Activated effector memory CD4-positive, alpha-beta T cell treated with anti-CD3 and anti-CD28 coated beads, Interleukin-2, amount 50 U/mL, for 16 hours (primary cell): ENCODE data around the gene CNNM2.

Experiments used
- DNase-seq: peaks from one replicate; pipeline ENCODE4 v3.0.0-alpha.2; 2020

CNNM2 gene

GRCh38 chr10:103077491-103078308 is 159.6 kb downstream of the CNNM2 start:
- DNase-seq, result no peak

GRCh38 chr10:103078309-103078615 is 160.2 kb downstream of the CNNM2 start:
- DNase-seq, result no peak

- DNase-seq, result no peak
Measured at GRCh38 chr10:103078676-103079075, 160.6 kb downstream of the CNNM2 start.

GRCh38 chr10:103079100-103079499 is 161.0 kb downstream of the CNNM2 start:
- no peak for DNase-seq

- DNase-seq, result no peak
Measured at GRCh38 chr10:103079946-103080345, 161.9 kb downstream of the CNNM2 start.

- no peak for DNase-seq
Measured at GRCh38 chr10:103080891-103081581, 162.9 kb downstream of the CNNM2 start.

GRCh38 chr10:103082683-103083082 is 164.6 kb downstream of the CNNM2 start:
- DNase-seq, result no peak

- no peak for DNase-seq
Measured at GRCh38 chr10:103083266-103083976, 165.3 kb downstream of the CNNM2 start.

GRCh38 chr10:103083977-103084320 is 165.9 kb downstream of the CNNM2 start:
- no peak for DNase-seq

- DNase-seq, result no peak
Measured at GRCh38 chr10:103086261-103086660, 168.2 kb downstream of the CNNM2 start.

- DNase-seq, result no peak
Measured at GRCh38 chr10:103086799-103087198, 168.7 kb downstream of the CNNM2 start.

- DNase-seq, result no peak
Measured at GRCh38 chr10:103089493-103089892, 171.4 kb downstream of the CNNM2 start.

- DNase-seq, result no peak
Measured at GRCh38 chr10:103090911-103091310, 172.8 kb downstream of the CNNM2 start.

- DNase-seq, result no peak
Measured at GRCh38 chr10:103095005-103095404, 176.9 kb downstream of the CNNM2 start.

- no peak for DNase-seq
Measured at GRCh38 chr10:103096130-103096529, 178.0 kb downstream of the CNNM2 start.

- no peak for DNase-seq
Measured at GRCh38 chr10:103098240-103098639, 180.1 kb downstream of the CNNM2 start.

- no peak for DNase-seq
Measured at GRCh38 chr10:103100620-103101019, 182.5 kb downstream of the CNNM2 start.

GRCh38 chr10:103102195-103102594 is 184.1 kb downstream of the CNNM2 start:
- DNase-seq, result no peak

- no peak for DNase-seq
Measured at GRCh38 chr10:103103989-103104388, 185.9 kb downstream of the CNNM2 start.

GRCh38 chr10:103104721-103105120 is 186.6 kb downstream of the CNNM2 start:
- DNase-seq, result no peak

GRCh38 chr10:103105462-103105861 is 187.4 kb downstream of the CNNM2 start:
- no peak for DNase-seq

GRCh38 chr10:103106539-103106938 is 188.4 kb downstream of the CNNM2 start:
- DNase-seq, result no peak

- no peak for DNase-seq
Measured at GRCh38 chr10:103109821-103110220, 191.7 kb downstream of the CNNM2 start.

- DNase-seq, result no peak
Measured at GRCh38 chr10:103110407-103110806, 192.3 kb downstream of the CNNM2 start.
